Fibroblast of upper back skin (primary cell): ENCODE results near the gene RGN.
A peak's percentile ranks its signal among the peaks of the same experiment; 100 is the strongest.
"Not testable (repeated sequence)": the region's sequence is repeated elsewhere in the genome, so short reads cannot be mapped to it uniquely, and the experiment has no call there.

Source experiments
- DNase-seq: peaks from one replicate; pipeline ENCODE4 v3.0.0-alpha.2; 2013

The RGN gene

GRCh38 chrX:47078129-47079043, at the start of gene RGN:
RGN (plus strand) TSS chrX:47078443; CDS start chrX:47081145, 2,702 bp downstream.
- no peak for DNase-seq

- peak; percentile 63 for DNase-seq
These were observed 47.9 kb upstream of the RGN start for GRCh38 chrX:47030339-47030738.

- no peak for DNase-seq
These were observed 30.3 kb upstream of the RGN start for GRCh38 chrX:47047989-47048388.

- no peak for DNase-seq
These were observed 18.9 kb upstream of the RGN start for GRCh38 chrX:47059142-47059874.

GRCh38 chrX:47060708-47061107, 17.5 kb upstream of the RGN start:
- DNase-seq: no peak

GRCh38 chrX:47061238-47061919, 16.9 kb upstream of the RGN start:
- no peak for DNase-seq

GRCh38 chrX:47063179-47063578, 15.1 kb upstream of the RGN start:
- DNase-seq: no peak

DNA sequence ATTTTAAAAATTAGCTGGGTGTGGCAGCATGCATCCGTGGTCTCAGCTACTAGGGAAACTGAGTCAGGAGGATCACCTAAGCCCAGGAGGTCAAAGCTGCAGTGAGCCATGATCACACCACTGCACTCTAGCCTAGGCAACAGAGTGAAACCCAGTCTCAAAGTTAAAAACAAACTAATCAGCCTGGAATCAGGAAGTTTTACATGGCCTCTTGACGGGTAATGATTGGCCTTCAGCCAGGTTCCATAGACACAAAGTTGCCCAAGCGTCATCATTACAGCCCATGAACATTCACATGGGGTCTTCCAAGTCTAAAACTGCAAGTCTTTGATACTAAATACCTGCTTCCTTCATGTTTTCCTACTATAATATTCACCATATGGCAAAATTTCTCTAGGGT, 10.0 kb upstream of the RGN start:
- DNase-seq: no peak

DNA sequence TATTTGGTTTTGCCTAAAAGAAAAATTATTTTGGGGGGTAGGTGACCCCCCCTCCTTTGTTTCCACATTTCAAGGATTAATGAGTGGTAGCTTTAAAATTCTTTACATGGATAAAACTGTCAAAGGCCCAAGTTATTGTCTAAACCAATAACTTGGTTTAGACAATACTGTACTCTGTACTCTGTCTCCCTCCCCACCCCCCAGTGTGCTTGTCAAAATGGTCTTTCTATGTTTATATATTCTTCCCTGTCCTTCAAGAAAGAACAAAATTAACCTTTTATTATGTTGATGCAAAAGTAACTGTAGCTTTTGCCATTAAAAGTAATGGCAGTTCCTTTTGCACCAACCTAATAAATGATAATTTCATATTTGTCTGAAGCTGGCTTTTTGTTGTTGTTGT, 9.5 kb upstream of the RGN start:
- DNase-seq: no peak

DNA sequence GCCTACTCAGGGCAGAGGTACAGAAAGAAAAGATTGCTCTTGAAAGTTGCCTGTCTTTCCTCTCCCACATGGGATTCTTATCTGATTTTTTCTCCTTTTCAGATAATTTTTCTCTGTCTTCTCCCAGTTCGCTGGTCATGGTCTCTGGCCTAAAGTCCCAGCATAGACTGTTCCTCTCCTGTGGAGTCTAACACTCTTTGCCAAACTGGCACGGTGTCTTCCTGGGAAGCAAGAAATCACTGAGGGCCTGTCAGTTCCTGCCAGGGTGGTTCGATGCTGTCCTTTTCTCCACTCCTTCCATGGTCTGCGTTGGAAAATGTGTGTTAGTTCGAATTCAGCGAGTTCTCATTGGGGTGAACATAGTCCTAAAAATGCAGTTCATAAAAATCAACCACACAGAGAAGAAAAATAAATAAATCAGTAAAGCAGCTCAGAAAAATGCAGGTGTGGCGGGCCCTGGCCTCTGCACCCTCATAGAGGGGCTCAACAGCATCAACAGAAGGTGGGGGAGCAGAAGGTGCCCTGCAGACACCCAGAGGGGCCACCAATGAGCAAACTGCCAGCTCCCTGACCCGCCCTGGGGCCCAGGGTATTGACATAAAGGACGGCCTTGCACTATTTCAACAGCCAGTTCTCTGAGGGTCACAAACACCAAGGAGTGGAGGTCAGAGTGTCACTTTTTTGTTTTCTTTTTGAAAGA, 2.1 kb downstream of the RGN start:
- no peak for DNase-seq

- no peak for DNase-seq
These were observed 2.6 kb downstream of the RGN start for GRCh38 chrX:47080915-47081236.

DNA sequence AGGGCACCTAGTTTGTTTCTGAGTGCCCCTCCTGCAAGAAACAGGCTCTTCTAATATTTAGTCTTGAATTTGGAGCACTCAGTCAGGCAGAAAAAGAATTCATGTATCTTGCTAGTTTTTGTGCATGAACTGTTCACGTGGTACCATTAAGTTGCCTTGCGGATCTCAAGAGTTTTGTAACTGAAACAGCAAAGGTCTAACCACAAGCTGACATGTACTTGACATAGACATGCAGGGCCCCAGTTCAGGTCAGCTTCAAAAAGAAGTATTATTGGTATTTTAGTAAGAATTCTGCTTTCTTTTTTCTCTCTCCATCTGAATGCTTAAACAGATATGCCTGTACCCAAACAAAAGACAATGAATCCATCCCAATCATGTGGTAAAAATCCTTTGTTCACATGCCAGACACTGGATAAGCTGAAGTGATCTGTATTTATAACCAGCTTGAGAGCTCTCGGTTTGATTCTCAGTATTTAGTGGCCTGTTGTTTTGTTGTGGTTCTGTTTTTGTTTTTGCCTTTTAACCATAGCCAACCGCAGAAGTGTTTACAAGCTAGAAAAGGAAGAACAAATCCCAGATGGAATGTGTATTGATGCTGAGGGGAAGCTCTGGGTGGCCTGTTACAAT, 13.0 kb downstream of the RGN start:
- DNase-seq: peak; percentile 17

- DNase-seq: peak; percentile 25
These were observed 15.0 kb downstream of the RGN start for GRCh38 chrX:47093248-47093647.

DNA sequence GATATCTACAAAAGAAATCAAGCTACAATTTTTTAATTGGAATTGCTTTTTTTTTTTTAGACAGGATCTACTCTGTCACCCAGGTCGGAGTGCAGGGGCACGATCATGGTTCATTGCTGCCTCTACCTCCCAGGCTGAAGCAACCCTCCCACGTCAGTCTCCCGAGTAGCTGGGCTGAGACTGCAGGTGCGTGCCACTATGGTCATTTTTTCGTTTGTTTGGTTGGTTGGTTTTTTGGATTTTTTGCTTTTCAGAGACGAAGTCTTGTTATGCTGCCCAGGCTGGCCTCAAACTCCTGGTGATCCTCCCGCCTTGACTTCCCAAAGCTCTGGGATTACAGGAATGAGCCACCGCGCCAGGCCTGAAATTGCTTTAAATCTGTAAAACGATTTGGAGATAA, 15.6 kb downstream of the RGN start:
- no peak for DNase-seq

GRCh38 chrX:47097018-47097417, 18.8 kb downstream of the RGN start:
- DNase-seq: no peak

- no peak for DNase-seq
These were observed 20.3 kb downstream of the RGN start for GRCh38 chrX:47098338-47099094.

DNA sequence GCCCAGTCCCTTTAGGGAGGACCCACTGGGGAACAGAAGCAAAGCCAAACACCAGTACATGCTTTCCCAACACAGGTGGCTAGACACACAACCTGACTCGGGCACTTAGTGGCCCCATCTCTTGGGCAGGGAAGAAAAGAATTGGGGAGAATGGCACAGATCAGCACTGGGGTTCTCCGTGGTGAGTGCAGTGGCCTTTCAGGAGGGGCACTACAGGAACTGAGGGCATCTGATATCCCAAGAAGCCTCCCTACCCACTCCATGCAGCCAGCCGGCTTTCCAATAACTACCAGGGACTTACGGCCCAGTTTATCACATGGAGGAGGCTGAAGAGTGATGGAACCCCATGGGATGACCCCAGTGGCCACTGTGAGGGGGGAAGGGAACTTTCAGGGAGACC, 23.0 kb downstream of the RGN start:
- DNase-seq: no peak

GRCh38 chrX:47110936-47111615, 32.8 kb downstream of the RGN start:
- DNase-seq: not testable (repeated sequence)

- no peak for DNase-seq
These were observed 34.2 kb downstream of the RGN start for GRCh38 chrX:47112316-47112954.

- DNase-seq: not testable (repeated sequence)
These were observed 38.4 kb downstream of the RGN start for GRCh38 chrX:47116551-47117110.
